Measurements from ENCODE around the gene SLC49A3. TPM values are rescaled to one million over a fixed set of nuclear protein-coding genes. Genes with fewer than 3 reads are reported as not detected.
"Not testable (repeated sequence)": the region's sequence is repeated elsewhere in the genome, so short reads cannot be mapped to it uniquely, and the experiment has no call there.

The SLC49A3 gene
- total RNA-seq, 1 donor from 2014 or later: 0.82 TPM

GRCh38 chr4:636628-637159 lies 52.3 kb downstream of the SLC49A3 start:
- no peak for DNase-seq (ENCODE audit: low spot score in 2 of 2)
- FAIRE-seq: no peak

GRCh38 chr4:635851-636627 lies 52.9 kb downstream of the SLC49A3 start:
- no peak for FAIRE-seq
- no peak for DNase-seq (ENCODE audit: low spot score in 2 of 2)

- DNase-seq (ENCODE audit: low spot score in 2 of 2); FAIRE-seq: not testable (repeated sequence)
Measured at GRCh38 chr4:635066-635835, 53.7 kb downstream of the SLC49A3 start.

- DNase-seq (ENCODE audit: low spot score in 2 of 2) (no peak), FAIRE-seq (no peak)
Measured at GRCh38 chr4:634599-634985, 54.4 kb downstream of the SLC49A3 start.

GRCh38 chr4:633976-634598 lies 54.9 kb downstream of the SLC49A3 start:
- DNase-seq (ENCODE audit: low spot score in 2 of 2): no peak

GRCh38 chr4:633406-633805 lies 55.5 kb downstream of the SLC49A3 start:
- DNase-seq (ENCODE audit: low spot score in 2 of 2) (no peak), FAIRE-seq (no peak)

More at GRCh38 chr4:633976-634598, 54.9 kb downstream of the SLC49A3 start:
- no peak for FAIRE-seq

- DNase-seq (ENCODE audit: low spot score in 2 of 2) (no peak), FAIRE-seq (no peak)
Measured at GRCh38 chr4:632926-633325, 56.0 kb downstream of the SLC49A3 start.

- DNase-seq (ENCODE audit: low spot score in 2 of 2): no peak
- FAIRE-seq: no peak
Measured at GRCh38 chr4:632196-632790, 56.7 kb downstream of the SLC49A3 start.

Other genes with a start within 250 kb of the SLC49A3 start
- gene ZNF721, start 190.0 kb downstream of the SLC49A3 start, total RNA-seq: 32.6 TPM
- 26.5 TPM for gene PIGG, start 189.9 kb downstream of the SLC49A3 start, total RNA-seq
- gene TMEM271, start 112.9 kb downstream of the SLC49A3 start, total RNA-seq: 15.9 TPM
- gene PDE6B, start 63.6 kb downstream of the SLC49A3 start, total RNA-seq: 2.0 TPM
- gene ATP5ME, start 14.9 kb downstream of the SLC49A3 start, total RNA-seq: 70.9 TPM
- gene MYL5, start 14.6 kb downstream of the SLC49A3 start, total RNA-seq: 3.7 TPM
- gene PCGF3, start 16.7 kb upstream of the SLC49A3 start, total RNA-seq: 62.8 TPM
- 1.2 TPM for gene CPLX1, start 137.0 kb upstream of the SLC49A3 start, total RNA-seq
- gene GAK, start 243.2 kb upstream of the SLC49A3 start, total RNA-seq: 38.3 TPM
- gene TMEM175, start 243.3 kb upstream of the SLC49A3 start, total RNA-seq: 18.8 TPM

All from frontal cortex (tissue), 4 donors.